ENCODE measurements around the gene ARHGAP44.

Gene ARHGAP44

DNA sequence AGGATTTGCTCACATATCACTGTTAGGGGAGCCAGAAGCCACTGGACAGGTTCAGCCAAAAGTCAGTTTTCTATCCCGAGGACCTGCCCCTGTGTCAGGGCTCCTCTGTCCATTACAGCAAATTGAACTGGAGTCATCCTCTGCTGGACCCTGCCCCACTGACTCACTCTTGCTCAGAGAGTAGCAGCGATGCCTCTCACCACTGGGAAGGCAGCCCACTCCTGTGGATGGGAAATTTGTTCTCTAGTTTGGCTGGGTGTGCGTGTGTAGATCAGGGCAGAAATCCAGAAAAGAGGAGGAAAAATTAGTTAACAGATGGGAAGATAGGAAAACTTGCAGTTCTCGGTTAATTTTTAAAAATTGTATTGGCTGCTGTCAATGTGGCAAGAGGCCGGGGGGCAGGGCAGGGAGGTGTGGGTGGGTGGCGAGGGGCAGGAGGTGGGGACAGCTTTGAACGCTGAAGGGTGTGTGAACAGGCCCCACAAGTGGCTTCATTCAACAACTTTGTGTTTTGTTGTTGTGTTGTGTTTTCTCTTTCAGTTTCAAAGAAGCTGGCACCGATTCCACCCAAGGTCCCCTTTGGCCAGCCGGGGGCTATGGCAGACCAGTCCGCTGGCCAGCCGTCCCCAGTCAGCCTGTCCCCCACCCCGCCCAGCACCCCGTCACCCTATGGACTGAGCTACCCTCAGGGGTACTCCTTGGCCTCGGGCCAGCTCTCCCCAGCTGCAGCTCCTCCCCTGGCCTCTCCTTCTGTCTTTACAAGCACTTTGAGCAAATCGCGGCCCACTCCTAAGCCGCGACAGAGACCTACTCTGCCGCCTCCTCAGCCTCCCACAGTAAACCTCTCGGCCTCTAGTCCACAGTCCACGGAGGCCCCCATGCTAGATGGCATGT, 194.9 kb downstream of the ARHGAP44 start:
- CTCF ChIA-PET = interaction anchor here (1.1 to 5.6 kb wide), 5 partner anchors 11 to 45 kb away, joined by 3 to 37 read pairs (median 4); no protein-coding TSS in a partner anchor
- POLR2A ChIA-PET = no interaction called here
- no peak for DNase-seq (ENCODE audit: extremely low spot score)
- TF ChIP-seq, protein P1, sequence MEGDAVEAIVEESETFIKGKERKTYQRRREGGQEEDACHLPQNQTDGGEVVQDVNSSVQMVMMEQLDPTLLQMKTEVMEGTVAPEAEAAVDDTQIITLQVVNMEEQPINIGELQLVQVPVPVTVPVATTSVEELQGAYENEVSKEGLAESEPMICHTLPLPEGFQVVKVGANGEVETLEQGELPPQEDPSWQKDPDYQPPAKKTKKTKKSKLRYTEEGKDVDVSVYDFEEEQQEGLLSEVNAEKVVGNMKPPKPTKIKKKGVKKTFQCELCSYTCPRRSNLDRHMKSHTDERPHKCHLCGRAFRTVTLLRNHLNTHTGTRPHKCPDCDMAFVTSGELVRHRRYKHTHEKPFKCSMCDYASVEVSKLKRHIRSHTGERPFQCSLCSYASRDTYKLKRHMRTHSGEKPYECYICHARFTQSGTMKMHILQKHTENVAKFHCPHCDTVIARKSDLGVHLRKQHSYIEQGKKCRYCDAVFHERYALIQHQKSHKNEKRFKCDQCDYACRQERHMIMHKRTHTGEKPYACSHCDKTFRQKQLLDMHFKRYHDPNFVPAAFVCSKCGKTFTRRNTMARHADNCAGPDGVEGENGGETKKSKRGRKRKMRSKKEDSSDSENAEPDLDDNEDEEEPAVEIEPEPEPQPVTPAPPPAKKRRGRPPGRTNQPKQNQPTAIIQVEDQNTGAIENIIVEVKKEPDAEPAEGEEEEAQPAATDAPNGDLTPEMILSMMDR (IDR thresholded peaks at IDR 0.05; ENCODE audit: control extremely low read depth, extremely low read depth, low read depth, missing control alignments) = no peak

DNA sequence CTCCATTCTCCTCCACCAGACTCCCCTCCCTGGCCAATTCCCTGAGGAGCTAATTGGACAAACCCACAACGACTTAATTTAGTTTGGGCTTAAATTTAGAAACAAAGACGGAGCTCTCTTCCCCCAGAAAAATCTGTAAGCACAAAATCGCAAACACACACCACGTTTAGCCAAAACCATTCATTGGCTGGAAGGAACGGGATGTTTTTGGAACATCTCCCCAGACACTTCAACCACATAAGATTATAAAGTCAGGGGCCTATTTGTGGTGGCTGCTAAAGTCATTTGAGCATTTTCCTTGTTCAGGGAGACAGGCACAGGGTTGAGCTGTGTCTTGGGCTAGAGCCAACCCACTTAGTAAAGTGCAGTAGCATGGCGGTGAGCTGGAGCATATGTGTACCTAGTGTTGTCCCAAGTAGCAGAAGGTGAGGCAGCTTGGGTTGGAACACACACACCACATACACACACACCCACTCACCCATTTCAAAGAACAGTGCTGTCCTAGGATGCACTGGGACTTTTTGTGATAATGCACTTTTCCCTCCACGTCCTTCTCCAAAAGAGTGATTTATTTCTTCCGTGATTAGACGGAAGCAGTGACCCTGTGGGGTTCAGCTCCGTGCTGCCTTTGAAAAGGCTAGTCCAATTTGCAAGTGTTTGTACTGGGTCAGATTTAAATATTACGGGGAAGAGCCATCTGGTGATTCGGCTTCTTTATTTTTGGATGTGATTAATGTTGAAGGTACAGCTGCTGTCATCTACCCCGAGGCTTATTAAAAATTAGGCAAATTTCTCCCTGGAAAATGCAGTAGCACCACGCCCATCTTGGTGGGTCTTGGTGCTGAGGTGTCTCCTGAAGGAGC, 196.4 kb downstream of the ARHGAP44 start:
- POLR2A ChIA-PET = interaction anchor here (0.6 kb wide), 1 partner anchor 70 kb away, joined by 5 read pairs; no protein-coding TSS in a partner anchor
- DNase-seq (ENCODE audit: extremely low spot score) = no peak
- TF ChIP-seq, protein P1 (IDR thresholded peaks at IDR 0.05; ENCODE audit: control extremely low read depth, extremely low read depth, low read depth, missing control alignments) = no peak

GRCh38 chr17:12987120-12987519, 197.8 kb downstream of the ARHGAP44 start:
- CTCF ChIA-PET = interaction anchor here (1.1 to 5.6 kb wide), 2 partner anchors 17 to 24 kb away, joined by 3 to 37 read pairs; no protein-coding TSS in a partner anchor
- no peak for DNase-seq (ENCODE audit: extremely low spot score)
- TF ChIP-seq, protein P1 (IDR thresholded peaks at IDR 0.05; ENCODE audit: control extremely low read depth, extremely low read depth, low read depth, missing control alignments) = no peak
- POLR2A ChIA-PET = no interaction called here

More for the DNA sequence above, 196.4 kb downstream of the ARHGAP44 start:
- CTCF ChIA-PET = interaction anchor here (1.1 to 5.6 kb wide), 7 partner anchors 12 to 46 kb away, joined by 3 to 37 read pairs (median 3); no protein-coding TSS in a partner anchor

DNA sequence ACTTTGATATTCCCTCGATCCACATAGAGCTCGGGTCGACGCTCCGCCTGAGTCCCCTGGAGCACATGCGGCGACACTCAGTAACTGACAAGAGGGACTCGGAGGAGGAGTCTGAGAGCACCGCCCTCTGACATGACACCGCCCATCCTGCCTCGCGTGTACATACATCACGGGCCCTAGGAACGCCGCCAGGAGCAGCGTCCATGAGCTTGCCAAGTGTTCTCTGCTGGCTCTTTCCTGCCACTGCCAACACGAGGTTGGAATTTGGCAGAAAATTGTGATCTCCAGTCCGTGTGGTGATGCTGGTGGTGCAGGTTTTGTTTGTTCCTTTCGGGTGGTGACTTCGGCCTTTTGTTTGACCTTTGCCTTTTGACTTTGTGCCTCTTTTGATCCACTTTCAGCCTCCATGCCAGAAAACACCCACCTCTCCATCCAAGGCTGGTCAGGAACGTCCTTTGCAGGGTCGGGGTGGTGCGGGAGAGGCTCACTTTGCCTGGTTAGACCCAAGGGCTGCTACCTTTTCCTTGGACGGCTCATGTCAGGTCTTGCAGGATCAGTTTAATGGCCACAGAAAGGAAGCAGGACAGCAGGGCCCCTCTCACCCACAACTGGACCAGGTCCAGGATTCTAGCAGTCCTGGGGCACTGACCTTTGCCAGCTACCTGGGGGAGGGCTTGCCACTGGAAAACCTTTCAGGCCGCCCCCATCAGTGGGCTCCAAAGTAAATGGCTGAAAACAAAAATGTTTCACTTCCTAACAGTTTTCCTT, 200.9 kb downstream of the ARHGAP44 start:
- POLR2A ChIA-PET = no interaction called here

GRCh38 chr17:12990926-12991325, 201.6 kb downstream of the ARHGAP44 start:
- POLR2A ChIA-PET = no interaction called here
- CTCF ChIA-PET = interaction anchor here (4.6 to 5.4 kb wide), 2 partner anchors 13 to 39 kb away, joined by 17 to 28 read pairs; no protein-coding TSS in a partner anchor
- DNase-seq (ENCODE audit: extremely low spot score) = no peak
- TF ChIP-seq, protein P1 (IDR thresholded peaks at IDR 0.05; ENCODE audit: control extremely low read depth, extremely low read depth, low read depth, missing control alignments) = no peak

More for the DNA sequence above, 200.9 kb downstream of the ARHGAP44 start:
- CTCF ChIA-PET = interaction anchor here (5.4 kb wide), 1 partner anchor 13 kb away, joined by 28 read pairs; no protein-coding TSS in a partner anchor
- TF ChIP-seq, protein P1 (IDR thresholded peaks at IDR 0.05; ENCODE audit: control extremely low read depth, extremely low read depth, low read depth, missing control alignments) = no peak
- no peak for DNase-seq (ENCODE audit: extremely low spot score)
